Activated CD4-positive, alpha-beta T cell treated with anti-CD3 and anti-CD28 coated beads, Interleukin-2, amount 50 U/mL, for 48 hours (primary cell): Measurements from ENCODE around the gene GRID1.
A peak's percentile ranks its signal among the peaks of the same experiment; 100 is the strongest.

Experiments used
- DNase-seq, 2 experiments: peaks; one replicate each; pipeline ENCODE4 v3.0.0-alpha.2; 2020

The GRID1 gene

GRCh38 chr10:85619832-85620231, 746.8 kb downstream of the GRID1 start:
- no peak for DNase-seq

- DNase-seq, result no peak
Observed at GRCh38 chr10:85618841-85619240, 747.8 kb downstream of the GRID1 start.

DNA sequence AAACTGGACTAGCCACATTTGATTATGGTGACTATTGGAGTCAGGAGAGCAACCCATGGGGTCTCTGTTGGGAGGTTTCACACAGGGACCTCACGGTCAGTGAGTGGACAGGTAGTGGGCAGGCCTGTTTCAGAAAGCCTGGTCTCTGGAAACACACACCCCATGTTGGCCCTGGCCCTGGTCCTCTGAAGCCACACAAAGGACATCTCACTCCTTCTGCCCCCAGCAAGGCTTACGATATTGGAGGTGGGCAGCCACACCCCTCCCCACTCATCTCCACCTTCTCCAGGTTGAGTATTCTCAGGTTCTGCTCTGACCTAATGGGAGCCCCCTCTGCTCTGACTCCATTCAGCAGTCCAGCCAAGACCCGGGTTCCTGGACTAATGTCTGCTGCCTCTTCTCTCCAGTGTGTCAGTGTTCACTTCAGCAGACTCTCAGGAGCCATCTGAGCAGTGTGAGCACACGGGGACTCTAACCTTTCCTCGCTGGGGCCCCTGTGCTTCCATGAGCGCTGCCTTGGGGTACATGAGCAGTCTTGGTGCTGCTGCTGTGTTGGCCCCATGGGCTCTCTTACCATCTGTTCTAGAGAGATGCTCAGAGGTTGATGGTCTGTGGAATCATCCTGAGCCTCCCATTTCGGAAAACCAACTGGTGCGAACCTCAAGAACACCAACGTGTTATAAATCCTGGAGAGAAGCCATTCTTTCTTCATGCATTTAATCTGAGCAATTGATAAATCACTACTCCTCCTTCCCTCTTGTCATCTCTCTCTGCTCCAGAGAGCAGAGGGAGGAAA, 748.6 kb downstream of the GRID1 start:
- DNase-seq, result no peak

DNA sequence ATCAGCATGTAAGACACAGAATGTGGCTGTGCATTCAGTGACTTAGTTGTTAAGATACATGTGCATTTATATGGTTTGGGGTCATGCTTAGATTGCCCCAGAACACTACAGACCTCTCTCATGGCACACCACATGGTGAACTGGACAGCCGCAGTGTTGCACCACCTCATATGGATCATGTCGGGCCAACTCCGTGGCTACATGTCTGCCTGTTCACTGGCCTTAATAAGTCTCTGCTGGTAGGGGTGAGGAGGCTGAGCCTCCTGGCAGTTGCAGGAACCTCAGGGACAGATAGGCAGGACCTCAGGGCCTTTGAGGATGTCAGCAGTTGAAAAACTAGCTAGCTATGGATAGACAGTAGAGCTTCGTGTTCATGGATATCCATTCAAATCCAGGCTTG, 751.0 kb downstream of the GRID1 start:
- DNase-seq, result no peak

GRCh38 chr10:85614981-85615380, 751.6 kb downstream of the GRID1 start:
- no peak for DNase-seq

DNA sequence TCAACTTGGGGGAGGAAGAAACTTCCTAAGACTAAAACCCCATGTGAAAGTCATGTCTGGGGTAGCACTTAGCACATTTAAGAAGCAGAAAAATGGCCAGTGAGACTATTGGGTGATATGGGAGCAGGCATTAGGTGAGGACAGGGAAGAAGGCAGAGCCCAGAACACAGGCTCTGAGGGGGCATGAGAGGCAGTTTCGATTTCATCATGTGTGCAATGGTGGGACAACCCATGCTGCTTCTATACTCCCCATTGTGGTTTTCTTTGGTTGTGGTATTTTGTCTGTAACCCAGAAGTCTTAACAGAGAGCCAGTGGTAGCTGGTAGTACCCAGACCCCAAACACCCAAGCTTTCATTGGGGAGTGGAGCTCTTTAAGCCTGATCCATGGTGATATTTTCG, 752.0 kb downstream of the GRID1 start:
- no peak for DNase-seq

DNA sequence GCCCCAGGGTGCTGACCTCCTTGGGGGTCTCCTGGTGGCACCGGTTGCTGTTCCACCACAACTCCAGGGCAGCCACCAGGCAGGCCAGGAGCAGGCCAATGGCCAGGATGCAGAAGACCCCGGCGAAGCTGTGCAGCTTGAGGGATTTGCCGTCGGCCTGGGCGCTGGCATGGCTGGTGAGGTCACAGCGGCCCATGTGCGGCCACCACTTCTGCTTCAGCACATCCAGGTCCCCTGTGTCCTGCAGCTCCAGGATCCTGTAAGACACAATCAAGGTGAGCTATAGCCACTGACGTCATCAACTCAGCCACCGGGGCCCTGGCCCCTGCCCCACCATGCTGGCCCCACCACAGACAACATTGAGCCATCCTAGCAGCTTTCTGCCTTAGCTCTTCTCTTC, 753.2 kb downstream of the GRID1 start:
- no peak for DNase-seq

GRCh38 chr10:85612833-85613232, 753.8 kb downstream of the GRID1 start:
- DNase-seq, result no peak

DNA sequence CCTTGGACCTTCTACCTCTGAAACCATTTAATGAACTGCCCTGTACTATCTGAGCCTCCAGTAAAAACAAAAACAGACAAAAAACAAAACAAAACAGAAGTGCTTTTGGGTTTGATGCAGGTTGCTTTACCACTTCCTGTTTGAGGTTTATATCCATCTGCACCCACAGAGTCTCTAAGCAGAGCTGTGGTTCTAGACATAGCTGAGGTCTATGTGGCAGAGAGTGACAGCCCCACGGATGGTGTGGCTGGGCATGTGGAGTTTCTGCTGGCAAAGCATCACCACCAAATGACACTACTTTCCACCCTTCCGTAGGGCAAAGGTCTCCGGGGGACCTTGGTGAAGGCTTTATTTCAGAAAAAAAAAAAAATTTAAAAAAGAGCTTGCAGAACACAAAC, 754.2 kb downstream of the GRID1 start:
- DNase-seq, result peak in 1 of 2 experiments; percentile 24

GRCh38 chr10:85611746-85612377, 754.7 kb downstream of the GRID1 start:
- DNase-seq, result no peak

DNA sequence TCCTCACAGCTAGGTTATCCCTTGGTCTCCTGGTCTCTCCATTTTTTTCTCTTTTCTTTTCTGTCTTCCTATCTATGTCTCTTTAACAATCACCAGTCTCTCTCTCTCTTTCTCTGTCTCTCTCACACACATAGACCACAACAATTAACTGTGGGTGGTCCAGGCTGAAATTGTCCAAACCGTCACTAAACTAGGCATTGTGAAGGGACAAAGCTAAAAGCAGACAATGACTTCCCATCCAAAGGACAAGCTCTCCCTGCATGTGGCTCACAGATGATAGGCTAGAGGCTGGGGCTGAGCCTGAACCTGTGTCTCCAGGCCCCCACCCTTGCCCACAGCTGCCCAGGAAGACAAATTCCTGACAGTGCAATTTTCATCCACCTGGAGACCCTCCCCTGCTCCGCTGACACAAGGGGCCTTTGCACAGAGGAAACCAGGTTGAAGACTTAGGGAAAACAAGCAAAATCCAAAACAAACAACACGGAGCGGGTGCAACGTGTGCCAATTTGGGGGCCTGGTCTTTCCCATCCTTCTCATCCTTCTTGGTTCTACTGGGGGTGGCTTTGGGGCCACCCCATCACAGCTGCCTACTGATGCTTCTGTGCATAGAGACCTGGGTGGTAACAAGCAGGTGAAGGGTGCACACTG, 755.4 kb downstream of the GRID1 start:
- DNase-seq, result no peak

DNA sequence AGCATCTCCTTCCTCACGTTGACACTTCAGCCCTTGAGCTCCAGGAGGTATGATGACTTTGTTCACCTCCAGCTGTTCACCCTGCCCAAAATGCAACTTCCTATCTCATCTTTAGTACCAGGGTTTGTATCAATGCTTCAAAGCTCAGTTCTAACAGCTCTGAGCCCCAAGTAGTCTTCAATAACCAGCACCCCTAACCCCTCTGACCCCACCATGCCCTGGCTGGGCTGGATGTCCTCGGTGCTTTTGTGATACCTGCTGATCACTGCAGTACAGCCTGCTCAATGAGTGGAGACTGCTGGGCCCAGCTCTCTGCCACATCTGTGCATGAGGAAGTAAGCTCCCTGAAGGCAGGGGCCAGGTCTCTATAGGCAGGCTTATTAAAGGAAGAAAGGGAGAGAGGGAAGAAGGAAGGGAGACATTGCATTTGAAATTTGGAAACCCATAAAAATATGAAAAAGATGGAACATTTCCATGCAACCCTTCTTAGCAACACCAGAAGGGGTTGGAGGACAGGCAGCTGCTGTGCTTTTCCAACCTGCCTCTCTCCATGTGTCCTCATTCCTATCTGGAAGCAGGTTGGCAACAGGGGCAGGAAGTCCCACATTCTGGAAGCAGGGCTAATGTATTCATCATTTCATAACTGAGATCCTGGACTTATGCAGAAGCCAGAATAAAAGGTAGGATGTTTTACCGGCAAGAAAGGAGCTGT, 756.1 kb downstream of the GRID1 start:
- DNase-seq, result no peak

DNA sequence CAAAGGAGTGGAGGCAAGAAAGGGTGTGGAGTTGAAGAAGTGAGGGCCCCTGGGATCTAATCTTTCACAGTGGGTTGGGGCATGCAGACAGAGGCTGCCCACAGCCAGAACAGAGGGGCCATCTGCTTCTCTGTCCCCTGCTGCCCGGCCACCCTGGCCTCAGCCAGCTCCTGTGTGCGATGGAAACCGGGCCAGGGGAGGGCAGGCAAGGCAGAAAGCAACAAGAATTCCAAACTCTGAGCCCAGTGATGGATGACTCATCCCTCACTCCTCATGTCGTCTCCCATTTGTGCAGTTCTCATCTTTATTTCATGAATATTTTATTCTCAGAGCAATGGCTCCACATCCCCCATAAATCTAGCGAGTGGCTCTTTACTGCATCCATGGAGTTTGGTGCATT, 757.1 kb downstream of the GRID1 start:
- no peak for DNase-seq

DNA sequence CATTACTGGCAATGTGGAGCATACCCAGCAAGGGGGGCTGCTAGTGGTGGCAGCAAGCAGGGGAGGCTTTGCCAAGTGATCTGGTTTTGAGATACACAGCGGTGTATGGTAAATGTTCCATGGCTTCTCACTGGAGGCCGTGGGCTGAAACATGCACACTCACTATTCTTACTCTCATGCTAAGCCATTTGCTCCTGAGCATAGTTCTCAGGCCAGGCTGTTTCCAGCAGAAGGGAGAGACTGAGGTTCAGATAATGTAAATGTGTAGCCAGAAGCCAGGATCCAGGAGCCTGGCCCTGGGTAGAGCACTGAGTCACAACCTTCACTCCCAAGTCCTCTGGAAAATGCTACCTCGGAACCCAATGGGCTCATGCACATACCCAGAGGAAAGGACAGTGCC, 757.9 kb downstream of the GRID1 start:
- DNase-seq, result no peak

GRCh38 chr10:85607043-85607695, 759.4 kb downstream of the GRID1 start:
- DNase-seq, result no peak

DNA sequence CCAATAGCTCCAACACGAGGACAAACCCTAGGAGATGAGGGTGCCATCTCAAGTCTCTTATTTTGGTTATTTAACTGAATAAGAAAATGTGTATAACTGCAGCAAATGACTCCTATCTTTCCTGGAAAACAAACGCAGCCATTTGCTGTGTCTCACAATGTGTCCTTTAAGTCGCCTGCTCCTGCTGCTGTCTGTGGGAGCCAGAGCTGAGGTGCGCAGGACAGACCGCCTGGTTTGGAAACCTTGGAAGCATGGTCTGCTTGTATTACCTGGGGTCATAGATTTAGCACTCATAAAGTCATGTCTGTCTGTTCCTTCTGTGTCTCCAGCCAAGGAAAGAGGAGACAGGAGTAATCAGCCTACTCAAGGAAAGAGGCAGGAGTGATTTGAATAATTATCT, 760.2 kb downstream of the GRID1 start:
- no peak for DNase-seq

GRCh38 chr10:85604884-85605283, 761.7 kb downstream of the GRID1 start:
- DNase-seq, result no peak

- no peak for DNase-seq
Observed at GRCh38 chr10:85604136-85604725, 762.4 kb downstream of the GRID1 start.

DNA sequence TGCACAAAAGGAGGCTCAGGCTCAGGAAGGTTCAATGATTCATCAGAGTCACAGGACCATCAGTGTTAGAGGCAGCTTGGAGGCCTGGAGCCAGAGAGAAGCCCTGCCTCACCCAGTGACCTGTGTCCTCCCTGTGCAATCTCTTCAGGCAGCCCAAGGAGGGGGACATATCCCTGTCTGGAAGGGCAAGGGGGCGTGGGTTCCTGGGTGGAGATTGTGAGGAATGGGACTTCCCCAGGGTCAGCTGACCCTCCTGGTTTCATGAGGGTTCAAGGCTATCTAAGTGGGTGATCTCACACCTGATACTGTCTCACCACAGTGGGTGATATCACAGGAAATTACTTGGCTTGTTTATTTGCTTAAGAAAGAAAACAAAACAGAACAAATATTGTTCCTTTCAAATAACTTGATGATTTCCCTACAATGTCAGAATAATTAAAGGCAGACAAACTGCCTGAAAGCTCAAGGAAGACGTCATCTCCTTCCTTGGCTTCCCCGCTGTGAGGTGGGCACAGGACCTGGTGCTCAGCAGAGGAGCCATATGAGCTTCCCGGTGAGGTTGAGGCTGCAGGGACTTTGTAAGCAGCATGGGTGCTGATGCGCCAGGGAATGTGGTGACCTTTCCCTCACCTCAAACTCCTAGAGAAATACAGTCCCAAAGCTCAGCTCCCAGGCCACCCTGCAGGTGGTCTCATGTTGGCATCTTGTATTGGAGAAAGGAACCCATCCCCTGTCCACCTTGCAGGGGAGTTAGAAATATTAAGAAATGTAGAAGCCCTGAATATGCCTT, 763.2 kb downstream of the GRID1 start:
- DNase-seq, result no peak

GRCh38 chr10:85602713-85603112, 763.9 kb downstream of the GRID1 start:
- no peak for DNase-seq

DNA sequence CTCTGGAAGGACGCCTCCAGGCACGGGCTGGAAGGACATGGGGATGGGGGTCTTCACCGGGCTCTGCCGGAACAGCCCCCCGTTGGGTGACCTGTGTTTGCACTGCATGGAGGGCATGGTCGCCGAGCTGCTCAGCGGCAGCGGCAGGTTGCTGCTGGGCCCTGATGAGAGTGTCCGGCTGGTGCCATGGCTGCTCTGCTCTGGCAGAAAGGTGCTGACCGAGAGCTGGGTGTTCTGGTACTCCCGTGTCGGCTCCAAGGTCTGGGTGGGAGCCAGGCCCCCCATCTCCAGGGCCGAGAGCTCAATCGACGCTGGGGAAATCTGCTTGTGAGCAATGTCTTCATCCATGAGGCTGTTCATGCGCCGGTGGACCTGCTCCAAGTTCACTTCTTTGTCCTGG, 764.3 kb downstream of the GRID1 start:
- no peak for DNase-seq

DNA sequence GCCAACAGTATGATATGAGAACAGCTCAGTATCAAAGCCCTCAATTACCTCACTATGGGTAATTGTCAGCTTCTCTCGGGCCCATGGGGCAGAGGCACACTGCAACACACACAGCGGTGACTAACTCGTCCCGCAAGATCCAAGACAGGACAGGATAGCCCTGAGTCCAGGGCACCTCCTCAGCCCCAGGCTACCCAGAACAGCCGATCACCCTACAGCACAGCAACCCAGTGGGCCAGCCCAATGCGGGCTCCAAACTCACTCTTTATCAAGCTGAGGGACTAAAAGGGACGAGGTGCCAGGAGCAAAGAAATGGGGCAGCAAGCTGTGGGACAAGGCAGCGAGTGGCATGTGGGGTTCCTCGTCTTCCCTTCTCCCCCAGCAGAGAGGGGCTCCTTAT, 765.1 kb downstream of the GRID1 start:
- DNase-seq, result no peak
